Natural killer cell treated with Interleukin-12 subunit alpha and Interleukin-12 subunit beta and Interleukin-15 and Interleukin-18, amount 100 ng/mL, for 72 hours (primary cell): ENCODE measurements around the gene FRMPD4. TPM values are rescaled to one million over a fixed set of nuclear protein-coding genes. Genes with fewer than 3 reads are reported as not detected.

Source experiments
- ATAC-seq, 2 donors: fragments of 150-1000 bp; cut with Tn5 transposase in 1 of 2; sonication (Bioruptor Pico), chemical (Tn5 transposase) in 1 of 2; 2 replicates each; pipeline ENCODE4 v1.10.0; 2021
- DNase-seq: peaks from one replicate; pipeline ENCODE4 v3.0.0; 2022; ENCODE audit warnings: low spot score
- H3K27ac Mint-ChIP-seq, 2 donors: 1 replicate in 1 of 2; 2 replicates in 1 of 2; pipeline ENCODE4 v1.8.0; 2022; ENCODE audit warnings: mixed read lengths in 2 of 2, mild to moderate bottlenecking in 1 of 2, moderate library complexity in 1 of 2
- H3K27me3 Mint-ChIP-seq, 2 donors: 1 replicate in 1 of 2; 2 replicates in 1 of 2; pipeline ENCODE4 v1.8.0; 2022; ENCODE audit warnings: mixed read lengths in 2 of 2
- H3K36me3 Mint-ChIP-seq: one replicate; pipeline ENCODE4 v1.8.0; 2022; ENCODE audit warnings: mixed read lengths
- H3K4me1 Mint-ChIP-seq, 2 donors: 1 replicate in 1 of 2; 2 replicates in 1 of 2; pipeline ENCODE4 v1.8.0; 2022; ENCODE audit warnings: low read depth in 2 of 2, mixed read lengths in 2 of 2, mild to moderate bottlenecking in 1 of 2
- H3K4me3 Mint-ChIP-seq: one replicate; pipeline ENCODE4 v1.8.0; 2022; ENCODE audit warnings: mixed read lengths
- H3K9me3 Mint-ChIP-seq: 2 replicates; pipeline ENCODE4 v1.8.0; 2022; ENCODE audit warnings: mixed read lengths
- total RNA-seq, 2 donors: library from RNA; stranded (reverse); gene quantifications; one replicate each; pipeline ENCODE4 v1.2.3, GENCODE V29; 2022

Gene FRMPD4
- total RNA-seq, 2 donors from 2014 or later = not detected

DNA sequence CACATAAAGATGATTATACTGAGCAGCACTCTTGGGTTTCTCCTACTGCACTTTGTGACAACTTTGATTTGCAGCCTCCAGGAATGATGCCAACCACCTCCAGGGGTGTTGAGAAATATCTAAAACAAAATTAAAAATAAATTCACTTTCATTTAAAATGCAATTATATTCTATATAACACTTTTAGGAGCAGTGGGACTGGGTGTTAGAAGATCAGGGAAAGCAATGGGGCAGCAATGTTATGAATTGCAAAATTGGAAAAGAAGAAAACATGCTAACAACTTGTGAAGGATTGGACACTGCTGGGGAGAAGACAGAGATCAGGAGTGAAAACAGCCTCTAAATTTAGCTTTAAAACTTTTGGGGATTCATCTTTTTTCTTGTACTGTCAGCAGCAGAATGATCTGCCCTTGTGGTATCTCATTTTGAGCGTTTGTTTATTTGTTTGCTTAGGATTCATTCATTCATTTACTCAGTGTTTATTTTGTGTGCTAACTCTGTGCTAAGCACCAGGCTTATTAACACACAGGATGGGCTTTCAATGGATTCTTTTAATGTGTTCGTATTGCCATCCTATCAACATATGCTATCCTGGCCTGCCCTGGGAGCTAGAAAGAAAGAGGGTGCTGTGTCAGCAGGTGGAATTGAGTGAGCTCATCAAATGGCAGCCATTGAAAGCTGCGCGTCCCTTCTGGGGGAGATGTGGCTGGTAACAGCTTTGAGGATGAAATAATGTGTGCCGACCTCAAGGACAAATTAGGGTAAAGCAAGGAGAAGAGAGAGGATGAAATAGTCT, 96.5 kb downstream of the FRMPD4 start:
- no peak overlapping the region for H3K27ac Mint-ChIP-seq
- ATAC-seq (no peak), DNase-seq (no peak)
- H3K4me3 Mint-ChIP-seq = no peak overlapping the region
- no peaks in the 10 kb centered on the region for H3K4me1 Mint-ChIP-seq
- H3K36me3 Mint-ChIP-seq = no peaks in the 10 kb centered on the region
- no peaks in the 10 kb centered on the region for H3K27me3 Mint-ChIP-seq
- H3K9me3 Mint-ChIP-seq = peaks cover 4% of the 10 kb centered on the region

DNA sequence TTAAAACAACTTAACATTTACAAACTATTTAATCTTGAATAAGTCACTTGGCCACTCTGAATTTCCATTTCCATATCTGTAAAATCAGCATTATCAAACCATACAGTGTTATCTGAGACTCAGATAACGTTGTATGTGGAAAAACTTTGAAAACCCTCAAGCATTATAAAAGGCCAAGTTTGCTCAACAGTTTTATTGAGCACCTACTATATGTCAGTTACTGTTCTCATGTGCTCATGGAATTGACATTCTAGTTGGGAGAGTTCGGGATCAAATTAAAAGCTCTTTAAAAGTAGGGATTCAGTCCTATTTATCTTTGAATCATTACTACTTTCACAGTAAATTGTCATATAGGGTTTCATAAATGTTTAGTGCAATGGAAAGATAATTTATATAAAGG, 97.9 kb downstream of the FRMPD4 start:
- no peak overlapping the region for H3K27ac Mint-ChIP-seq
- DNase-seq (no peak), ATAC-seq (no peak)
- peaks cover 3% of the 10 kb centered on the region for H3K9me3 Mint-ChIP-seq
- H3K36me3 Mint-ChIP-seq = no peaks in the 10 kb centered on the region
- H3K27me3 Mint-ChIP-seq = no peaks in the 10 kb centered on the region
- no peaks in the 10 kb centered on the region for H3K4me1 Mint-ChIP-seq
- H3K4me3 Mint-ChIP-seq = no peak overlapping the region

DNA sequence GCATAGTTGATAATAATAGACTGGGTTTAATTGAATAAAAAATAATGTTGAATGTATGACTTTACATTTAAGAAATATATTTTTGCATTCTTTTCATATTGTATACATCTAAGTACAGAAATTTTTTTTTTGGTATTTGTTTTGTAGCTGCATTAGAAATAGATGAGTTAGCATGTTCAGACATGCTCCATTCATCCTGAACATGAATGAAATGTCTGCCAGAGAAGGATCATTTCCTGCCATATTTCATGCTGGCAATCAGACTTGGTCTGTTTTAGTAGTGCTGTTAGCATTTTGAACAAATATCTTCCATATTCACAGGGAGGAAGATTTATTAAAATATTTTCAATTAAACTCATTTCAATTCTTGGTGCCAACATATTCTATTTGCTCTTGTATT, 98.9 kb downstream of the FRMPD4 start:
- DNase-seq = no peak
- H3K9me3 Mint-ChIP-seq = peaks cover 3% of the 10 kb centered on the region
- no peak for ATAC-seq
- no peak overlapping the region for H3K27ac Mint-ChIP-seq
- no peaks in the 10 kb centered on the region for H3K27me3 Mint-ChIP-seq
- H3K4me1 Mint-ChIP-seq = no peaks in the 10 kb centered on the region
- H3K36me3 Mint-ChIP-seq = no peaks in the 10 kb centered on the region
- no peak overlapping the region for H3K4me3 Mint-ChIP-seq

DNA sequence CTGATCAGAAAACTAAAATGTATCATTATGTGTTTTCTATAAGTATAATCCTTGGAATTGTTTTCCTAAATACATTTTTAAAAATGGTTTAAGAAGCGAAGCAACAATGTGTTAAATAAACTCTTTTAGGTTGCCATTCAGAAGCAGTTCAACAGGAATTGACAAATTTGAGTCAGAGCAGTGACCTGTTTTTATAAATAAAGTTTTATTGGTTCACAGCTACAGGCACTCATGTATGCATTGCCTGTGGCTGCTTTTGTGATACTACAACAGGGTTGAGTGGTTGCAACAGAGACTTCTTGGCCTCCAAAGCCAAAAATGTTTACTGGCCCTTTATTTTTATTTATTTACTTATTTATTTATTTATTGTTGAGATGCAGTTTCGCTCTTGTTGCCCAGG, 99.5 kb downstream of the FRMPD4 start:
- ATAC-seq (no peak), DNase-seq (no peak)
- no peak overlapping the region for H3K27ac Mint-ChIP-seq
- H3K4me1 Mint-ChIP-seq = no peaks in the 10 kb centered on the region
- H3K9me3 Mint-ChIP-seq = peaks cover 3% of the 10 kb centered on the region
- no peaks in the 10 kb centered on the region for H3K27me3 Mint-ChIP-seq
- H3K4me3 Mint-ChIP-seq = no peak overlapping the region
- H3K36me3 Mint-ChIP-seq = no peaks in the 10 kb centered on the region

DNA sequence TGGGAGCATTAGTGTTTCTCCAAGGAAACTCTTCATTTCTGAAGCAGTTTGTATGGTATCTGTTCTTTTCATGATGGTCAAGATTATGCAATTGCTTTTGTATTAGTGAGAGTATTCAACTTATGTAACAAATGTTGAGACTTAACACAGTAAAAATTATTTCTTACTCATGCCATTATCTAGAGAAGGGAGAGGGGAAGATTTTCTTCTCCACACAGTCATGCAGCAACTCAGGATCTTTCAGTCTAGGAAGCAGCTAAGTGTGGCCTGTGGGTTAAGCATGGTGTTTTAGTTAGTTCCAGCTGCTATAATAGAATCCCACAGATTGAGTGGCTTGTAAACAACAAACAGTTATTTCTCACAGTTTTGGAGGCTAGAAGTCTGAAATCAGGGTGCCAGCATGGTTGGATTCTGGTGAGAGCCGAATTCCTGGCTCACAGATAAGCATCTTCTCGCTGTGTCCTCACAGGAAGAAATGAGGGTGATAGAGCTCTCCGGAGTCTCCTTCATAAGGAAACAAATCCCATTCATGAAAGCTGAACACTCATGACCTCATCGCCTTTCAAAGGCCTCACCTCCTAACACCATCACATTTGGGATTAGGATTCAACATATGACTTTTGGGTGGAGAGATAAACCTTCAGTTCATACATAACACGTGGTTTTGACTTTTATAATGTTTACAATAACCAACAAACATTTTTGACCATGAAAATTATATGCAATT, 101.2 kb downstream of the FRMPD4 start:
- ATAC-seq (no peak), DNase-seq (no peak)
- Mint-ChIP-seq H3K27ac (no peak overlapping the region), H3K27me3 (no peaks in the 10 kb centered on the region), H3K9me3 (no peaks in the 10 kb centered on the region), H3K36me3 (no peaks in the 10 kb centered on the region), H3K4me1 (no peaks in the 10 kb centered on the region), H3K4me3 (no peak overlapping the region)

DNA sequence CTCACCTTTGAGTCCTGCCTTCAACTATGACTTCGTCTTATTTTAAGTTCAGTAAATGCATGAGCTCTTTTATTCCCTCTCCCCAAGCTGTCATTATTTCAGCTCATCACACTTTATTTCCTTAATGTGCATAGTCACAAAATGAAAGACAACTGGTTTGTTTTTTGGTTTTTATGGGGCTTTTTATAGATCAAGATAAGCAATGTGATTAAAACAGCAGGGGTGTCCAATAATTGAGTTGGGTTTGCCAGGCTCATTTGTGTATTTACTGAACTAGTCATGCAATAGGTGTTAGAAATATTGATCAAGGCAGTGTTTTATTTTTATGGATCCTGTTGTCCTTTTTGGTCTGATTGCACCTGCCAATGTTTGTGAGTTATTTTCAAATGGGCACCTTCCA, 102.2 kb downstream of the FRMPD4 start:
- no peak overlapping the region for H3K4me3 Mint-ChIP-seq
- H3K27me3 Mint-ChIP-seq = no peaks in the 10 kb centered on the region
- no peaks in the 10 kb centered on the region for H3K9me3 Mint-ChIP-seq
- H3K4me1 Mint-ChIP-seq = no peaks in the 10 kb centered on the region
- no peak overlapping the region for H3K27ac Mint-ChIP-seq
- H3K36me3 Mint-ChIP-seq = no peaks in the 10 kb centered on the region
- ATAC-seq (no peak), DNase-seq (no peak)

DNA sequence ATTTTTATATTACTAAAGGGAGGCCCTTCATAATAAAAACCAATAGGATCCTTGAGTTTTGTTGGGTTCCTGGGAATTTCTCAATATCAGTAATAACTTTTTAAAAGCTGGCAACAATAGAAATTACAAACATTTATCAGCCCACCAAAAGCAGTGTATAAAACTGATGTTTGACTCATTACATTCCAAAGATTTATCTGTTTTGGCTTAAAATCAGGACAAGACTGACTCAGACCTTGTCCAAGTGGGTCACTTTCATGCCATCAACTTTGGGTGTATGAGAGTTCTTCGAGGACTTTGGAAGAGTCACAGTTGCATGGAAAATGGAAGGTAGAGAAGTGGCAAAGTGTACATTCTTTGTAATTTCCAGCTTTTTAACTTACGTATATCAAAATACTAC, 102.8 kb downstream of the FRMPD4 start:
- Mint-ChIP-seq H3K36me3 (no peaks in the 10 kb centered on the region), H3K4me1 (no peaks in the 10 kb centered on the region), H3K27ac (no peak overlapping the region), H3K27me3 (no peaks in the 10 kb centered on the region), H3K4me3 (no peak overlapping the region), H3K9me3 (no peaks in the 10 kb centered on the region)
- ATAC-seq (no peak), DNase-seq (no peak)

DNA sequence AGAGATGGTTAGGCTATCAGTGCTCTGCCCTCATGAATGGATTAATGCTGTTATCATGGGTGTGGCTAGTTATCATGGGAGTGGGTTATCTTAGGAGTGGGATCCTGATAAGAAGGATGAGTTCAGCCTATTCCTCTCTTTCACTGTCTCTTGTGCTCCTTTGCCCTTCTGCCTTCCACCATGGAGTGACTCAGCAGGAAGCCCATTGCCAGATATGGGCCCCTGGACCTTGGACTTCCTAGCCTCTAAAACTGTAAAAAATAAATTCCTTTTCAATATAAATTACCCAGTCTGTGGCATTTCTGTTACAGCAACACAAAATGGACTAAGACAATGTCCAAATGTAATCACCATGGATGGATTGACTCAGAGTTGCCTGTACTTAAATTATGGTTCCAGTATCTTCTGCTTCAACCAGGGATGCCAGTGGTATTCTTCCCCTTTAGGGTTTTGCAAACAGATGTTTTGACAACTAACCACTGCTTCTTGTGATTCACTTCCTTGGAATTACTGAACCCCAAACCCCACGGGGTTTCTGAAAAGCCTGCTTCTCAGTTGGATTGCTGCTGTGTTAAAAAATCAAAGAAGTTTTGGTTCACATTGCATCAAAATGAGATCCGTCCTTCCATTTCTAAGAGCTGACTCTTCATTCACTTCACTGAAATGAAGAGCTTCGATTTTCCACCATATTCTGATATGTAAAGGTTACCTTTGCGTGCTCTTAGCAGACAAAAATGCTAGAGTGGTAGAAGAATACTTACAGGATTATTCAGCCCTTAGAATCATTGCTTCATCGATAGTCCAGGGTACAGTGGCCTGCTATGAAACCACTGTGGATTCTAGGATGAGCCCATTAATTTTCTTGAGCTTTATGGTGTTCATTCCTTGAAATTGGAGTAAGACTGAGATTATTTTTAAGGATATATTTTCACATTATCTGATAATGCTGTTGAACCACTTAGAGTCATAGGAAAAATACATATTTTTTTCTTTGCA, 107.7 kb downstream of the FRMPD4 start:
- no peak for DNase-seq
- ATAC-seq = no peak
- Mint-ChIP-seq H3K4me3 (no peak overlapping the region), H3K4me1 (no peaks in the 10 kb centered on the region), H3K36me3 (no peaks in the 10 kb centered on the region), H3K27me3 (no peaks in the 10 kb centered on the region), H3K27ac (no peak overlapping the region), H3K9me3 (no peaks in the 10 kb centered on the region)

DNA sequence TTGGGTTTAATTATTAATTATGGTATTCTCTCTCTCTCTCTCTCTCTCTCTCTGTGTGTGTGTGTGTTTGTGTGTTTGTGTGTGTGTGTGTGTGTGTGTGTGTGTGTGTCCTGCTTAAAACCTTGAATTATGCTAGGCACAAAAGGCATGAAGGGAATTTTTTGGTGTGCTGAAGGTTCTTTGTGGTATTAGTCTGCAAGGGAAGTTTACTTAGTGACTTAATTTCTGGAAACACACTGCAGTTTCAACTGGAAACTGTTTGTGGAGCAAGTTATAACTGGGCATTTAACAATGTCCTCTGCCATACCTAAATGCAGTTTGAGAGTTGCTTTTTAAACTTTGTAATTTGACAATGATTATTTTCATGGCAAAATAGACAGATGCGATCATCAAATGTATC, 111.7 kb downstream of the FRMPD4 start:
- no peaks in the 10 kb centered on the region for H3K27me3 Mint-ChIP-seq
- H3K36me3 Mint-ChIP-seq = no peaks in the 10 kb centered on the region
- H3K27ac Mint-ChIP-seq = no peak overlapping the region
- H3K4me3 Mint-ChIP-seq = no peak overlapping the region
- DNase-seq (no peak), ATAC-seq (no peak)
- peaks cover 6% of the 10 kb centered on the region for H3K9me3 Mint-ChIP-seq
- H3K4me1 Mint-ChIP-seq = no peaks in the 10 kb centered on the region

DNA sequence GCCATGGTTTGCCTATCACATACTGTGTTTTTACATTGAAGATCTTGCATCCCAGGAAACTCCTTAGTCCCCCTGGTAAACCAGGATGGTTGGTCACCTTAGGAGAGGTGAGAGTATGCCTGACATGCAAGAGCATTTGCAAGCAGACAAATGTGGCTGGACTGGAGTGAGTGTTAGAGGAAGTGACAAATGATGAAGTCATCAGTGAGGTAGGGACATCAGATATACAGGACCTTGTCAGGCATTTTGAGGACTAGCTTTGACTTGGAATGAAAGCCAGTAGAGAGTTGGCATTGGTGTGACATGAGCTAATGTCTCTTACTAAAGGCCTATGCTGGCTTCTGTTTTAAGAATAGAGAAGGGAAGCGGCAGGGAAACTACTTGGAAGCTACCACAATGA, 124.9 kb downstream of the FRMPD4 start:
- Mint-ChIP-seq H3K36me3 (no peaks in the 10 kb centered on the region), H3K4me1 (no peaks in the 10 kb centered on the region), H3K27ac (no peak overlapping the region), H3K9me3 (peaks cover 10% of the 10 kb centered on the region), H3K27me3 (peaks cover 0 to 3% of the 10 kb centered on the region in 2 donors), H3K4me3 (no peak overlapping the region)
- DNase-seq (no peak), ATAC-seq (no peak)

DNA sequence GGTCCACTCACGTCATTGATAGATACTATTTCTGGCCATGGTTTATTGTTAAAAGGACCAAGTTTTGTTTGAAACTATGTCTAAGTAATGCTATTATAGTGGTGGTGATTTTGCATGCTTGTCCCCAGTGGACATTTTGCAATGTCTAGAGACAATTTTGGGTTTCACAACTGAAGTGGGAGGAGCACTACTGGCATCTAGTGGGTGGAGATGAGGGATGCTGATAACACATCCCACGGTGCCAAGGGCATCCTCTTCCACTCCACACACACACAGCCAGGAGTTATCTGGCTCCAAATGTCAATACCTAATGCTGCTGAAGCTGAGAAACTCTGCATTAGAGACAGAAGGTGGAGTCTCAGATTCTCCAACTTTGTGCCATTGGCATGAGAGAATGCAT, 131.2 kb downstream of the FRMPD4 start:
- Mint-ChIP-seq H3K36me3 (no peaks in the 10 kb centered on the region), H3K27ac (no peak overlapping the region), H3K4me1 (no peaks in the 10 kb centered on the region), H3K9me3 (no peaks in the 10 kb centered on the region), H3K4me3 (no peak overlapping the region), H3K27me3 (no peaks in the 10 kb centered on the region)
- ATAC-seq (no peak), DNase-seq (no peak)

DNA sequence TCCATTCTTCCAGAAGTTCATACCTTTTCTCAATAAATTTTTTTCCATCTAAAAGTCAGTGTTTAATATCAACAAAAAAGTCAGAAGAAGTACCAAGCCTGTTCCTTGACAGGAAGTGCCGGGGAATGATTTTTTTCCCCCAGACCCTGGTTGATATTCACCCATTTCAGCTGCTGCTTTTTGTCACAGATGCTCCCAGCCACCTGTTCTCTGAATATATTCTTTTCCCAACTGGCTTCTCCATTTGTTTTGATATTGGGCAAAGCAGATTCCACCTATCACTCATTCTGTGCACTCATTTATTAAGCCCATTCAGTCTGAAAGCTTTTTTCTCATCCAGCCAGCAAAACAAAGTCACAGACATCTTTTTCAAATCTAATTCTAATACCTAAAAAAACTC, 139.9 kb downstream of the FRMPD4 start:
- ATAC-seq = no peak
- H3K36me3 Mint-ChIP-seq = no peaks in the 10 kb centered on the region

DNA sequence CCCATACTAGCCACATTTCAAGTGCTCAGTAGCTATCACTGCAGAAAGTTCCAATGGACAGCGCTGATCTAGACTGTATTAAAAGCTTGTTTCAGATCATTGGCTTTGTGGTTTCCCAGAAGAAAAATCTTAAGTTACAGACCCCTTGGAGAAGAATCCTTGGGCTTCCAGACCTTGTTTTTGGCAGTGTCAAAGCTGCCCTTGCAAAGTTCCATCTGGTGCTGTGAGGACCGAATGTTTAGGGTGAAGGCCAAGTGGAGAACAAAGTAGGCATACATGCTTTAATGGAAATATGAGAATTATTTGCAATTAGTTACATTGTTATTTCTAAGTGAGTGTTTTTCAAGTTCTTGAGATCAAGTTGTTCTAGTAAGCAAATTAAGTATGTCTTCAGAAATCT, 144.7 kb downstream of the FRMPD4 start:
- ATAC-seq = no peak
- Mint-ChIP-seq H3K27me3 (no peaks in the 10 kb centered on the region), H3K9me3 (no peaks in the 10 kb centered on the region), H3K4me3 (no peak overlapping the region), H3K27ac (no peak overlapping the region), H3K4me1 (no peaks in the 10 kb centered on the region), H3K36me3 (no peaks in the 10 kb centered on the region)
- DNase-seq = no peak

More for the DNA sequence above, 139.9 kb downstream of the FRMPD4 start:
- H3K27ac Mint-ChIP-seq = no peak overlapping the region
- no peaks in the 10 kb centered on the region for H3K4me1 Mint-ChIP-seq
- no peaks in the 10 kb centered on the region for H3K9me3 Mint-ChIP-seq
- DNase-seq = no peak
- no peak overlapping the region for H3K4me3 Mint-ChIP-seq
- no peaks in the 10 kb centered on the region for H3K27me3 Mint-ChIP-seq
